22Rv1 (cell line): ENCODE data around the gene KIF12.

Experiments
- H3K27ac ChIP-seq: fragments of 450-650 bp; 2 replicates; pipeline ENCODE4 v1.5.1; 2017
- CTCF ChIP-seq: fragments of 450-650 bp; IDR thresholded peaks from 2 replicates; pipeline ENCODE4 v1.5.1; 2017; ENCODE audit warnings: mild to moderate bottlenecking
- ZFX ChIP-seq: fragments of 450-650 bp; IDR thresholded peaks from 2 replicates; pipeline ENCODE4 v1.6.1; 2017; ENCODE audit warnings: antibody characterized with exemption, borderline replicate concordance

Gene KIF12

DNA sequence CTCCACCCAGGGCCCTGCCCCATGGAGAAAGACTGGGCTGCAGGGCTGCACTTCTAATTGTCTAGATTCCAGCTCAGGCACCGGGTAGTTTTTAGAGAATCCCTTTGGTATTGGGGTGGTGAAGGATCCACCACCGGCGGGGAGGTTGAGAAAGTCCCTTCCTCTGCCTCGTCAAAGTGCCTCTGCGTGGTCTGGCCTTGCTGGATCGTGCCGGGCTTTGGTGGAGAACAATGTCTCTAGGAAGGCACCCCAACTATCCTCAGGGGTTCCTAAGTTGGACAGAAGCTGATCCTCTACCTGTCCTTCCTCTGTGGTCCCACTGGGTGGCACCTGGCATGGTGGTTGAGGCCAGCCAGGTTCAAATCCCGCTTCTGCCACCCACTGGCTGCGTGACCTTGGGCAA, 13.7 kb downstream of the KIF12 start:
- TF ChIP-seq ZFX (no peak), CTCF (no peak)
- H3K27ac ChIP-seq = peak overlapping the region; percentile 100

- TF ChIP-seq ZFX (no peak), CTCF (no peak)
- H3K27ac ChIP-seq = peak overlapping the region; percentile 100
Measured at GRCh38 chr9:114084282-114085073, 14.6 kb downstream of the KIF12 start.

- H3K27ac ChIP-seq = peak overlapping the region; percentile 100
- TF ChIP-seq CTCF = no peak
- no peak for TF ChIP-seq ZFX
Measured at GRCh38 chr9:114083666-114084065, 15.4 kb downstream of the KIF12 start.

GRCh38 chr9:114082763-114083412, 16.2 kb downstream of the KIF12 start:
- peak overlapping the region; percentile 100 for H3K27ac ChIP-seq
- TF ChIP-seq CTCF = peak; percentile 63

DNA sequence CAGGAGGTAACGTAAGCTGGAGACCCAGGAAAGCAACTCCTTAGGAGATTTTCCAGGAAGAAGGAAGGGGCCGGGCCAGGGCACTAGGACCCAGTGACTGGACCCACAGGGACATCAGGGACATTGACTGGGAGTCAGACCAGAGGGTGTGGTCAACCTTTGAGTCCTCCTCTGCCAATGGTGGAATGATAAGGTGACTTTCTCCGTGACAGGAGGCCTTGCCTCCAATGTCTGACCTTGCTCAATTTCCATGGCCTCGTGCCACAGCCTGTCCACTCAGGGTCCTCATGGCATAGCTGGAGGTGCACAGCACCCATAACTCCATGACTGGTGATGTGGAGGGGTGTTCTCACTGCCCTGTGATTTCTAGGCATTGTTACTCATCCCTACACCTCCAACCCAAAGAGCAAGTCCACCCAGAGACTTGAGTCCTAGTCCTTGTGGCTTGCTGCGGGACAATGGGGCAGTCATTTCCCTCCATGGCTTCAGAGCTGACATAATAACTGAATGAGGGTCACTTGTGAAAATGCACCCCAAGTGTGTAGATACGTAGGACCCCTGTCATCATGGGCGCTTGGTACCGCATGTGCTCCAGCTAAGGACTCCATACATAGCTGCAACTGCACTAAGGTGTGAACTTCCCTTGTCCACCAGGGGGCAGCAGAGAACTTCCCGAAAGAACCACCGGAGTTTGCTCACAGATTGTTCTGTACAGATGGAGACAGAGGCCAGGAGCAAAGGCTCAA, 16.9 kb downstream of the KIF12 start:
- peak overlapping the region; percentile 100 for H3K27ac ChIP-seq
- no peak for TF ChIP-seq ZFX
- TF ChIP-seq CTCF = peak; percentile 92

- peak overlapping the region; percentile 100 for H3K27ac ChIP-seq
- no peak for TF ChIP-seq ZFX
- TF ChIP-seq CTCF = no peak
Measured at GRCh38 chr9:114081441-114082016, 17.6 kb downstream of the KIF12 start.
